K562 (cell line): ENCODE results near the gene UVRAG. TPM values are rescaled to one million over a fixed set of nuclear protein-coding genes. Genes with fewer than 3 reads are reported as not detected.

Source experiments
- ATAC-seq: fragments of 200-7000 bp; cut with Tn5 transposase; 3 replicates; pipeline ENCODE4 v1.9.1; 2020; ENCODE audit warnings: moderate library complexity
- BruUV-seq: library from RNA; stranded (reverse); fragments of 400-500 nt; replicated peaks from 2 replicates; lab custom pipeline; 2021; lab: Mats Ljungman, UMichigan
- CTCF ChIA-PET: fragments of 300-600 bp; formaldehyde crosslinking; extraction: SDS; loops from one replicate; lab custom pipeline; 2021; ENCODE audit warnings: low intra/inter-chr PET ratio; lab: Yijun Ruan, JAX
- POLR2A ChIA-PET: fragments of 300-600, 350-650 bp; sonication (Branson Sonifier 250); formaldehyde crosslinking; extraction: SDS; loops from one replicate; lab custom pipeline; 2021; ENCODE audit warnings: antibody characterized with exemption, inconsistent platforms; lab: Yijun Ruan, JAX
- DNase-seq, 4 experiments: peaks; one replicate each; pipeline versions ENCODE4 v3.0.0 to v3.0.0-alpha.2; 2011 to 2018; ENCODE audit warnings: low spot score in 3 of 4, mixed read lengths in 3 of 4; ENCODE audit errors: extremely low read depth in 1 of 4
- FAIRE-seq: peaks from 2 replicates; lab custom pipeline; 2011; peaks lifted over from hg19 to GRCh38; lab: Jason Lieb, UNC
- H2AFZ ChIP-seq: 2 replicates; pipeline ENCODE4 v1.6.0; 2011; ENCODE audit warnings: low read depth, low read length, control low read depth, inconsistent platforms
- H3K27ac ChIP-seq: fragments of 200-600 bp; 3 replicates; pipeline ENCODE4 v1.8.0; 2011; ENCODE audit warnings: low read depth, mild to moderate bottlenecking, control low read depth, inconsistent platforms, low read length, moderate library complexity, mixed read lengths; ENCODE audit errors: extremely low read depth
- H3K27me3 ChIP-seq, 2 experiments: fragments of 300-600 bp in 1 of 2; 2 replicates in 1 of 2; 3 replicates in 1 of 2; pipeline versions ENCODE4 v1.6.0 to v1.8.0; 2011; ENCODE audit warnings: inconsistent platforms in 2 of 2, low read length in 2 of 2, mild to moderate bottlenecking in 1 of 2, mixed read lengths in 1 of 2, moderate library complexity in 1 of 2; ENCODE audit not compliant: control insufficient read depth in 2 of 2, insufficient read depth in 2 of 2
- H3K36me3 ChIP-seq: fragments of 300-600 bp; 3 replicates; pipeline ENCODE4 v1.8.0; 2011; ENCODE audit warnings: mild to moderate bottlenecking, low read length, inconsistent platforms; ENCODE audit not compliant: control insufficient read depth, insufficient read depth
- H3K4me1 ChIP-seq, 2 experiments: fragments of 200-600 bp in 1 of 2; replicated peaks in 1 of 2; 2 replicates in 1 of 2; 3 replicates in 1 of 2; pipeline versions ENCODE4 v1.5.1 to v1.8.0; 2011; ENCODE audit warnings: inconsistent platforms in 2 of 2, low read length in 2 of 2, mild to moderate bottlenecking in 1 of 2, mixed read lengths in 1 of 2, moderate library complexity in 1 of 2; ENCODE audit not compliant: control insufficient read depth in 2 of 2, insufficient read depth in 2 of 2
- H3K4me2 ChIP-seq: 2 replicates; pipeline ENCODE4 v1.6.1; 2011; ENCODE audit warnings: low read length, control low read depth, inconsistent platforms, mixed read lengths; ENCODE audit not compliant: insufficient read depth
- H3K4me3 ChIP-seq: fragments of 200-600 bp; sonication (generic), shearing (Covaris generic); 2 replicates; pipeline ENCODE4 v1.5.1; 2016; ENCODE audit warnings: control low read depth, inconsistent platforms
- H3K79me2 ChIP-seq: fragments of 200-600 bp; 3 replicates; pipeline ENCODE4 v1.8.0; 2011; ENCODE audit warnings: low read length, inconsistent platforms; ENCODE audit not compliant: control insufficient read depth, insufficient read depth
- H3K9ac ChIP-seq, 2 experiments: 2 replicates each; pipeline versions ENCODE4 v1.6.0 to v1.6.1; 2011; ENCODE audit warnings: low read depth in 2 of 2, low read length in 2 of 2, control low read depth in 1 of 2, inconsistent platforms in 1 of 2, mild to moderate bottlenecking in 1 of 2, mixed read lengths in 1 of 2; ENCODE audit not compliant: insufficient read depth in 1 of 2
- H3K9me1 ChIP-seq: one replicate; pipeline ENCODE4 v1.6.0; 2011; ENCODE audit warnings: inconsistent platforms, mild to moderate bottlenecking, low read length, moderate library complexity; ENCODE audit not compliant: control insufficient read depth, insufficient read depth
- H3K9me3 ChIP-seq: replicated peaks from 2 replicates; pipeline ENCODE4 v1.5.1; 2011; ENCODE audit warnings: low read depth, low read length, inconsistent platforms; ENCODE audit not compliant: control insufficient read depth, insufficient read depth
- H4K20me1 ChIP-seq: replicated peaks from 2 replicates; pipeline ENCODE4 v1.6.1; 2011; ENCODE audit warnings: low read length, inconsistent platforms, mixed read lengths; ENCODE audit not compliant: control insufficient read depth, insufficient read depth
- ELF2 ChIP-seq: fragments of 250-450 bp; sonication (Bioruptor Pico); IDR thresholded peaks from 2 replicates; pipeline ENCODE4 v1.5.0; 2021; ENCODE audit warnings: mild to moderate bottlenecking
- FIP1L1 ChIP-seq: fragments of 200-400 bp; formaldehyde crosslinking; IDR thresholded peaks from 2 replicates; pipeline ENCODE4 v1.6.1; 2018; ENCODE audit warnings: mild to moderate bottlenecking, low read depth, low read length; ENCODE audit not compliant: poor library complexity, severe bottlenecking
- NR1H2 ChIP-seq: sonication (generic); formaldehyde crosslinking; IDR thresholded peaks from 2 replicates; pipeline ENCODE4 v1.4.0; 2020; ENCODE audit warnings: mild to moderate bottlenecking, missing genetic modification reagents
- POLR3A ChIP-seq: IDR thresholded peaks from 2 replicates; pipeline ENCODE4 v1.6.1; 2011; ENCODE audit warnings: borderline replicate concordance, mild to moderate bottlenecking, moderate library complexity; ENCODE audit not compliant: insufficient read length, insufficient read depth; ENCODE audit errors: extremely low read depth
- TAF7 ChIP-seq: fragments of 450-650 bp; IDR thresholded peaks from 2 replicates; pipeline ENCODE4 v1.6.1; 2016; ENCODE audit warnings: missing genetic modification characterization, missing compliant biosample characterization
- TFAM ChIP-seq: fragments of 250-450 bp; sonication (Bioruptor Pico); conservative IDR thresholded peaks from 2 replicates; pipeline ENCODE4 v1.5.0; 2021; ENCODE audit warnings: mild to moderate bottlenecking, moderate library complexity
- U2AF2 ChIP-seq: fragments of 200-400 bp; formaldehyde crosslinking; optimal IDR thresholded peaks from 2 replicates; pipeline ENCODE3; 2017; ENCODE audit warnings: low read depth, mild to moderate bottlenecking, low read length
- WGBS: fragments of 100-300 bp; shearing (Covaris generic); methylation state at CpG from one replicate; pipeline ENCODE4 v1.1.6; 2016; ENCODE audit warnings: low coverage, mixed read lengths; ENCODE audit not compliant: insufficient coverage; ENCODE audit errors: missing lambda C conversion rate; 5-methylcytosine and 5-hydroxymethylcytosine counted together
- in situ Hi-C: fragments of 300-500 bp; cut with MboI; formaldehyde crosslinking; loops from 4 replicates; pipeline ENCODE4 v1.15.0; 2018; ENCODE audit warnings: inconsistent platforms, mixed read lengths
- intact Hi-C: fragments of 100-400 bp; cut with micrococcal nuclease; formaldehyde crosslinking; loops from 2 replicates; pipeline ENCODE4 v1.14.2; 2022
- polyA plus RNA-seq, 8 experiments: library from polyadenylated mRNA; depleted of rRNA in 4 of 8; stranded (reverse) in 5 of 8; unstranded in 3 of 8; fragments of >200 nt; fragmentation: Nextera tagmentation in 2 of 8; fragmentation: Illumina TruSeq in 1 of 8; extraction: Ambion mirVana in 2 of 8; extraction: Trizol in 1 of 8; gene quantifications; 2 replicates each; pipeline versions ENCODE4 v1.2.1 to v1.2.3, GENCODE V29; 2011 to 2014; ENCODE audit warnings: inconsistent platforms in 1 of 8, missing spikeins in 1 of 8
- total RNA-seq, 7 experiments: library from RNA; depleted of rRNA in 6 of 7; stranded (reverse); fragments of >200 nt in 6 of 7; fragmentation: Illumina TruSeq in 2 of 7; extraction: Trizol in 2 of 7; gene quantifications; 2 replicates each; pipeline versions ENCODE4 v1.2.1 to v1.2.3, GENCODE V29; 2011 to 2021; ENCODE audit warnings: low replicate concordance in 1 of 7
- TF ChIP-seq, protein P1 (sequence below), 2 experiments: IDR thresholded peaks; 2 replicates each; pipeline ENCODE4 v1.6.1; 2012; ENCODE audit warnings: improper control_type of control experiment in 2 of 2, low read depth in 2 of 2, low read length in 2 of 2, borderline replicate concordance in 1 of 2
- TF ChIP-seq, protein P2 (sequence below): fragments of 450-650 bp; formaldehyde crosslinking; IDR thresholded peaks from 2 replicates; pipeline ENCODE4 v1.4.0; 2020; ENCODE audit warnings: mild to moderate bottlenecking, moderate library complexity

Gene UVRAG
- total and polyA plus RNA-seq, 9 of the 15 experiments (the other 6 are each of a cell fraction or from before 2014, with no cell fraction given): 3.1 to 17.8 (median 12.4) TPM

DNA sequence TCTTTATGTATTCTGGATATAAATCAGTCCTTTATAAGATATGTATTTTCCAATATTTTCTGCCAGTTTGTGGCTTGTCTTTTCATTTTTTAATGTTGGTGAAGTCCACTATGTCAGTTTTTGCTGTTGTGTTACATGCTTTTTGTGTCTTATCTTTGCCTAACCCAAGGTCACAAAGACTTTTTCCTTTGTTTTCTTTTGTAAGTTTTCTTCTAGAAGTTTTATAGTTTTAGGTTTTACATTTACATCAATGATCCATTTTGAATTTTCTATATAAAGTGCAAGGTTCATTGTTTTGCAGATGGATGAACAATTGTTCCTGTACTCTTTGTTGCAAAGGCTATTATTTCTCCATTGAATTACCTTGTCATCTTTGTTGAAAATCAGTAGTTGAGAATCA is 69.3 kb downstream of the UVRAG start:
- ATAC-seq (no peak), FAIRE-seq (no peak), DNase-seq (no peak)
- Histone ChIP-seq H3K4me3 (no peak overlapping the region), H3K36me3 (peaks cover 18% of the 10 kb centered on the region; the same call in 1 of the 3 replicates), H3K4me2 (no peak overlapping the region), H4K20me1 (no peaks in the 10 kb centered on the region), H3K4me1 (no peaks in the 10 kb centered on the region), H3K9me1 (no peaks in the 10 kb centered on the region), H2AFZ (no peak overlapping the region), H3K9ac (no peak overlapping the region), H3K79me2 (no peaks in the 10 kb centered on the region), H3K27me3 (no peaks in the 10 kb centered on the region), H3K9me3 (no peaks in the 10 kb centered on the region), H3K27ac (no peak overlapping the region)
- ChIA-PET POLR2A (no interaction called here), CTCF (no interaction called here)
- TF ChIP-seq NR1H2 (CRISPR knock-in tag) (no peak), TFAM (no peak), FIP1L1 (no peak), U2AF2 (no peak), TAF7 (no peak)
- in situ Hi-C loops: no loop called here
- no TSS peak for BruUV-seq
- intact Hi-C loops: no loop called here

DNA sequence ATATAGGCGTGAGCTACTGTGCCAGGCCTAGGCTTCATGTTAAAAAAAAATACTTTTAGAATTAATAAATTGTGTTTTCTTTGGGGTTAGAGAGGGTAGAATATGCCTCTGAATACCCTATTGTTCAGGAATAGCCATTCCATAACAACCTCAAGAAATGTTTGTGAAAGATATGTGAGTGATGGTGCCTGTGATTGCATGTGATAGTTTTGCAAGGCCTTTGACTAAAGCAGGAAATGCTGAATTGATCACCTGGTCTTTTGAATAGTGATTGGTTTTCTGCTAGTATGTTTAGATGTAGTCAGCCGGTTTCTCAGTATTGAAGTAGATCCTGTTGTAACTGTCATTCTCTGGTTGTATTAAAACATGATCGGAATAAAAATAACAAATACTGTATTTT is 73.4 kb downstream of the UVRAG start:
- CTCF ChIA-PET: no interaction called here
- Histone ChIP-seq H3K9ac (no peak overlapping the region), H3K27me3 (no peaks in the 10 kb centered on the region), H3K4me3 (no peak overlapping the region), H4K20me1 (no peaks in the 10 kb centered on the region), H3K9me1 (no peaks in the 10 kb centered on the region), H3K9me3 (no peaks in the 10 kb centered on the region), H3K36me3 (peaks cover 28% of the 10 kb centered on the region; the same call in 1 of the 3 replicates), H3K4me2 (no peak overlapping the region), H3K27ac (no peak overlapping the region), H3K4me1 (no peaks in the 10 kb centered on the region), H2AFZ (no peak overlapping the region), H3K79me2 (no peaks in the 10 kb centered on the region)
- no TSS peak for BruUV-seq
- no peak for FAIRE-seq
- DNase-seq: no peak
- WGBS: 86% methylated on average over 3 of the region's 3 CpGs
- POLR2A ChIA-PET: no interaction called here
- no peak for ATAC-seq
- in situ Hi-C loops: no loop called here
- intact Hi-C loops: no loop called here
- TF ChIP-seq POLR3A: no peak
- TF ChIP-seq, protein P1, sequence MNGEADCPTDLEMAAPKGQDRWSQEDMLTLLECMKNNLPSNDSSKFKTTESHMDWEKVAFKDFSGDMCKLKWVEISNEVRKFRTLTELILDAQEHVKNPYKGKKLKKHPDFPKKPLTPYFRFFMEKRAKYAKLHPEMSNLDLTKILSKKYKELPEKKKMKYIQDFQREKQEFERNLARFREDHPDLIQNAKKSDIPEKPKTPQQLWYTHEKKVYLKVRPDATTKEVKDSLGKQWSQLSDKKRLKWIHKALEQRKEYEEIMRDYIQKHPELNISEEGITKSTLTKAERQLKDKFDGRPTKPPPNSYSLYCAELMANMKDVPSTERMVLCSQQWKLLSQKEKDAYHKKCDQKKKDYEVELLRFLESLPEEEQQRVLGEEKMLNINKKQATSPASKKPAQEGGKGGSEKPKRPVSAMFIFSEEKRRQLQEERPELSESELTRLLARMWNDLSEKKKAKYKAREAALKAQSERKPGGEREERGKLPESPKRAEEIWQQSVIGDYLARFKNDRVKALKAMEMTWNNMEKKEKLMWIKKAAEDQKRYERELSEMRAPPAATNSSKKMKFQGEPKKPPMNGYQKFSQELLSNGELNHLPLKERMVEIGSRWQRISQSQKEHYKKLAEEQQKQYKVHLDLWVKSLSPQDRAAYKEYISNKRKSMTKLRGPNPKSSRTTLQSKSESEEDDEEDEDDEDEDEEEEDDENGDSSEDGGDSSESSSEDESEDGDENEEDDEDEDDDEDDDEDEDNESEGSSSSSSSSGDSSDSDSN (IDR thresholded peaks at IDR 0.05; ENCODE audit: borderline replicate concordance in 1 of 2, low read depth in 2 of 2, low read length in 2 of 2): no peak
- TF ChIP-seq, protein P2, sequence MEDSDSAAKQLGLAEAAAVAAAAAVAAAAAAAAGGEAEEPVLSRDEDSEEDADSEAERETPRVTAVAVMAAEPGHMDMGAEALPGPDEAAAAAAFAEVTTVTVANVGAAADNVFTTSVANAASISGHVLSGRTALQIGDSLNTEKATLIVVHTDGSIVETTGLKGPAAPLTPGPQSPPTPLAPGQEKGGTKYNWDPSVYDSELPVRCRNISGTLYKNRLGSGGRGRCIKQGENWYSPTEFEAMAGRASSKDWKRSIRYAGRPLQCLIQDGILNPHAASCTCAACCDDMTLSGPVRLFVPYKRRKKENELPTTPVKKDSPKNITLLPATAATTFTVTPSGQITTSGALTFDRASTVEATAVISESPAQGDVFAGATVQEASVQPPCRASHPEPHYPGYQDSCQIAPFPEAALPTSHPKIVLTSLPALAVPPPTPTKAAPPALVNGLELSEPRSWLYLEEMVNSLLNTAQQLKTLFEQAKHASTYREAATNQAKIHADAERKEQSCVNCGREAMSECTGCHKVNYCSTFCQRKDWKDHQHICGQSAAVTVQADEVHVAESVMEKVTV (CRISPR knock-in tag): no peak
- TF ChIP-seq ELF2: no peak
